ENCODE results near the gene CACNA2D4. TPM values are rescaled to one million over a fixed set of nuclear protein-coding genes. Genes with fewer than 3 reads are reported as not detected.

CACNA2D4 gene
- total RNA-seq, 1 donor from 2014 or later = not detected

DNA sequence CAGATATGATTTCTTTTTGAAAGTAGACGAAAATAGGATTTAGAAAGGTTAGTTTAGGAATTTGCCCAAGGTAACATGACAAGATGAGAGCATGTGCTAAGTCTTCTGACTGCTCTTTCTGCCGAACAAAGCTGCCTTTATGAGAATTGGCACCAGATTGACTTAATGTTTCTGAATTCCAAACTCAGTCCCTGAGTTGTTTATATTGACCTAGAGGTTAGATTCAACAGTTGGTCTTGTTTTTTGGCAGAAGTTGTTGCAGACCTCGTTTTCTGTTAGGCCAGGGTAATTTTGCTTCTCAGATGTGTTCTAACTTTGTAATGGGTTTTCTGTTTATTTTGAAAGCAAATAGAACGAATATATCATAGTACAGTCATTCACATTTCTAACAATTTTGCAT is 159.6 kb downstream of the CACNA2D4 start:
- TF ChIP-seq CTCF (IDR thresholded peaks at IDR 0.05; ENCODE audit: partially characterized antibody, unreplicated experiment) = no peak
- Mint-ChIP-seq H3K36me3 (ENCODE audit: unreplicated experiment) (no peaks in the 10 kb centered on the region), H3K4me1 (ENCODE audit: low read depth, unreplicated experiment) (peaks cover 7% of the 10 kb centered on the region), H3K4me3 (ENCODE audit: unreplicated experiment) (no peak overlapping the region), H3K9me3 (ENCODE audit: unreplicated experiment) (peaks cover 1% of the 10 kb centered on the region), H3K27me3 (ENCODE audit: unreplicated experiment) (no peaks in the 10 kb centered on the region), H3K27ac (ENCODE audit: unreplicated experiment) (peak overlapping the region; percentile 21)
- no peak for DNase-seq

DNA sequence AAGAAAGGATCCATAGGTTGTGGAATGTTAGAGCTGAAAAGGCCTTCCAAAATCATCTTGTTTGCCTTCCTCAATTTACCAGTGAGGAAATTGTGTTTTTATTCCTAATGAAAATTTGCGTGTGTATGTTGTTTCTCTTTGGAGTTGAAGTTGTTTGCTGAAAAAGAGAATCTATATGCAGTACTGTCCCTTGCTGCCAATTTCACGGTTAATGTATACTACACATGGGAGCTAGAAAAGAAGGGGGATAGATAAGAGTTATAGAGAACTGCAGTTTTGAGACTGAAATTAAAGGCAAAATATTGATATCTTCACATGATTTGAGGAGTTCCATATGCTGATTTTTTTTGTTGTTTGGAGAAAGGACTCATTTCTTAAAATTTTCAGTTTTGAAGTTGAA is 160.1 kb downstream of the CACNA2D4 start:
- Mint-ChIP-seq H3K4me1 (ENCODE audit: low read depth, unreplicated experiment) (peaks cover 7% of the 10 kb centered on the region), H3K27me3 (ENCODE audit: unreplicated experiment) (no peaks in the 10 kb centered on the region), H3K4me3 (ENCODE audit: unreplicated experiment) (no peak overlapping the region), H3K9me3 (ENCODE audit: unreplicated experiment) (peaks cover 1% of the 10 kb centered on the region), H3K27ac (ENCODE audit: unreplicated experiment) (no peak overlapping the region), H3K36me3 (ENCODE audit: unreplicated experiment) (no peaks in the 10 kb centered on the region)
- DNase-seq = no peak
- no peak for TF ChIP-seq CTCF (IDR thresholded peaks at IDR 0.05; ENCODE audit: partially characterized antibody, unreplicated experiment)

DNA sequence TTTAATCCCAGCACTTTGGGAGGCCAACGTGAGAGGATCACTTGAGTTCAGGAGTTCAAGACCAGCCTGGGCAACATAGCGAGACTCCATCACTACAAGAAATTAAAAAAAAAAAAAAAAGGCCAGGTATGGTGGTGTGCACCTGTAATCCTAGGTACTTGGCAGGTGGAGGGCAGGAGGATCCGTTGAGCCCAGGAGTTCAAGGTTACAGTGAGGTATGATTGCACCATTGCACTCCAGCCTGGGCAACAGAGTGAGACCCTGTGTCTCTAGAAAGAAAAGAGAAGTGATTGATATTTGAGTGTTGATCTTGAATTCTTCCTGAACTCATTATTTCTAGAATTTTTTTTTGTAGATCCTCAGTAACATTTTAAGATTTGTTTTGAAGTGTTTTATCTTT is 168.2 kb downstream of the CACNA2D4 start:
- no peak for DNase-seq

GRCh38 chr12:1749019-1749418 is 169.4 kb downstream of the CACNA2D4 start:
- DNase-seq = no peak
- no peaks in the 10 kb centered on the region for H3K9me3 Mint-ChIP-seq (ENCODE audit: unreplicated experiment)
- no peak overlapping the region for H3K27ac Mint-ChIP-seq (ENCODE audit: unreplicated experiment)
- H3K36me3 Mint-ChIP-seq (ENCODE audit: unreplicated experiment) = peaks cover 18% of the 10 kb centered on the region
- H3K27me3 Mint-ChIP-seq (ENCODE audit: unreplicated experiment) = no peaks in the 10 kb centered on the region
- no peak overlapping the region for H3K4me3 Mint-ChIP-seq (ENCODE audit: unreplicated experiment)
- no peaks in the 10 kb centered on the region for H3K4me1 Mint-ChIP-seq (ENCODE audit: low read depth, unreplicated experiment)
- TF ChIP-seq CTCF (IDR thresholded peaks at IDR 0.05; ENCODE audit: partially characterized antibody, unreplicated experiment) = no peak

More for the DNA sequence above, 168.2 kb downstream of the CACNA2D4 start:
- Mint-ChIP-seq H3K4me1 (ENCODE audit: low read depth, unreplicated experiment) (no peaks in the 10 kb centered on the region), H3K4me3 (ENCODE audit: unreplicated experiment) (no peak overlapping the region), H3K27me3 (ENCODE audit: unreplicated experiment) (no peaks in the 10 kb centered on the region), H3K27ac (ENCODE audit: unreplicated experiment) (no peak overlapping the region), H3K36me3 (ENCODE audit: unreplicated experiment) (peaks cover 18% of the 10 kb centered on the region), H3K9me3 (ENCODE audit: unreplicated experiment) (no peaks in the 10 kb centered on the region)
- no peak for TF ChIP-seq CTCF (IDR thresholded peaks at IDR 0.05; ENCODE audit: partially characterized antibody, unreplicated experiment)

GRCh38 chr12:1747609-1748008 is 170.8 kb downstream of the CACNA2D4 start:
- no peak for TF ChIP-seq CTCF (IDR thresholded peaks at IDR 0.05; ENCODE audit: partially characterized antibody, unreplicated experiment)
- peaks cover 18% of the 10 kb centered on the region for H3K36me3 Mint-ChIP-seq (ENCODE audit: unreplicated experiment)

More at GRCh38 chr12:1747609-1748008, 170.8 kb downstream of the CACNA2D4 start:
- Mint-ChIP-seq H3K27me3 (ENCODE audit: unreplicated experiment) (no peaks in the 10 kb centered on the region), H3K4me1 (ENCODE audit: low read depth, unreplicated experiment) (no peaks in the 10 kb centered on the region), H3K27ac (ENCODE audit: unreplicated experiment) (no peak overlapping the region), H3K9me3 (ENCODE audit: unreplicated experiment) (no peaks in the 10 kb centered on the region), H3K4me3 (ENCODE audit: unreplicated experiment) (no peak overlapping the region)
- no peak for DNase-seq
